GM20000 (cell line): ENCODE results near the gene MTOR.
"Not testable (repeated sequence)": the region's sequence is repeated elsewhere in the genome, so short reads cannot be mapped to it uniquely, and the experiment has no call there.

Experiments
- DNase-seq: peaks from one replicate; pipeline ENCODE4 v3.0.0; 2012; ENCODE audit warnings: low spot score
- CTCF ChIP-seq: IDR thresholded peaks from 2 replicates; pipeline ENCODE4 v1.5.1; 2012; ENCODE audit warnings: mild to moderate bottlenecking, control low read depth; ENCODE audit errors: extremely low read depth, missing control alignments

MTOR gene

GRCh38 chr1:11187931-11188330, 74.4 kb downstream of the MTOR start:
- no peak for TF ChIP-seq CTCF
- DNase-seq = no peak

- no peak for TF ChIP-seq CTCF
- no peak for DNase-seq
These were observed 74.9 kb downstream of the MTOR start for GRCh38 chr1:11187494-11187893.

GRCh38 chr1:11187000-11187399, 75.4 kb downstream of the MTOR start:
- TF ChIP-seq CTCF = no peak
- no peak for DNase-seq

DNA sequence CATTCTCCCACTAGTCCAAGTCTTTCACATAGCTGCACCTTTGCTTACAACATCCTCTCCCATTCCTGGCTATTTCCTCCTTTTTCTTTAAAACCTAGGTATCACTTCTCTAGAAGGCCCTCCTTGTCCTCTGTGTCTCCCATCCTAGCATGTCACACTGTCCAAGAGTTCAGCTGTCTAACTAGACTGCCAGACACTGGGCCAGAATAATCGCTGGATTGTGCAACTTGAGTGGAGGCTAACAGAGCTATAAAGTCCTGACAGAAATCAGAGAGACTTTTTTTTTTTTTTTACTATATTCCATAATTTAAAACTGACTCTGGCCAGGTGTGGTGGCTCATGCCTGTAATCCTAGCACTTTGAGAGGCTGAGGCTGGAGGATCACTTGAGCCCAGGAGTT, 77.4 kb downstream of the MTOR start:
- DNase-seq = no peak
- TF ChIP-seq CTCF = no peak

GRCh38 chr1:11182884-11183283, 79.5 kb downstream of the MTOR start:
- DNase-seq = no peak
- TF ChIP-seq CTCF = no peak

DNA sequence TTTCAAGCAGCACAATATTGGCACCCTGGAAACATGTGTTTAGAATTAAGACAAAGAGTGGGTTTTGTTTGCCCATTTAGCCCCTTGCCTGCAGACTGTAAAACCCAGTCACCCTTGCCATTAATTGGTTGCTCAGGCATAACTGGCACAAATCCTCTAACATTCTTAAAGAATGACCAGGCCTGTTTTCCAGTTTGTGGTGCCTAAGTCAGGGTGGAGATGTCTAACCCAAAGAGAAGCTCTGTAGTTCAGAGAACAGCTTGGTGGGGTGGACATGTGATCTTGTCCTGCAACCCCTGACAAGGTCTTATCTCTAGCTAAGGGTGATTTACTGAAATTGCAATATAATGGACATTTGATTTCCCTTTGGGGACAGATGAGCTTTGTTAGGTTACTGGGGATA, 82.0 kb downstream of the MTOR start:
- no peak for TF ChIP-seq CTCF
- no peak for DNase-seq

- DNase-seq = not testable (repeated sequence)
These were observed 82.6 kb downstream of the MTOR start for GRCh38 chr1:11179749-11180148.

- TF ChIP-seq CTCF = no peak
- DNase-seq = no peak
These were observed 83.2 kb downstream of the MTOR start for GRCh38 chr1:11179125-11179524.
